ENCODE measurements around the gene RASSF8. TPM values are rescaled to one million over a fixed set of nuclear protein-coding genes. Genes with fewer than 3 reads are reported as not detected.

RASSF8 gene
- total RNA-seq, 1 experiment from 2014 or later = not detected

- peak; percentile 53 for DNase-seq (ENCODE audit: low spot score)
These were observed 70.7 kb downstream of the RASSF8 start for GRCh38 chr12:26028953-26029735.

GRCh38 chr12:26029736-26030022 lies 71.2 kb downstream of the RASSF8 start:
- no peak for DNase-seq (ENCODE audit: low spot score)

DNA sequence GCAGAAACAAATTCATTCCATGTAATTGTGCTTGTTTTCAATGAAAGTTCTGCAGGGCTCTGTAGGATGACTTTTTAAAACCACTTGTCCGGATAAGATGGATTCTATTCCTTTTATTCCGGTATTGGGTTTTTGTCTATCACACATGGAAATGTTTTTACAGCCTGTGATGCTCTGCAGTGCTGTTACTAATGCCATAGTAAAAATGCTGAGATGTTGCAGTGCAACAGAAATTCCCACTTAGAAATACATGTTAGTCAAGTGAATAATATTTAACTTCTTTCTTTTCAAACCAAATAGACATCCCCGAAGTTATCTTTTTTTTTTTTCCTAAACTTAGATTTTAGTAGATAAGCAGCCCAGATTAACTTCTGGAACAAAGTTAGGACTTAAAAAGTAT lies 71.9 kb downstream of the RASSF8 start:
- DNase-seq (ENCODE audit: low spot score) = no peak

- no peak for DNase-seq (ENCODE audit: low spot score)
These were observed 72.8 kb downstream of the RASSF8 start for GRCh38 chr12:26031318-26031717.

DNA sequence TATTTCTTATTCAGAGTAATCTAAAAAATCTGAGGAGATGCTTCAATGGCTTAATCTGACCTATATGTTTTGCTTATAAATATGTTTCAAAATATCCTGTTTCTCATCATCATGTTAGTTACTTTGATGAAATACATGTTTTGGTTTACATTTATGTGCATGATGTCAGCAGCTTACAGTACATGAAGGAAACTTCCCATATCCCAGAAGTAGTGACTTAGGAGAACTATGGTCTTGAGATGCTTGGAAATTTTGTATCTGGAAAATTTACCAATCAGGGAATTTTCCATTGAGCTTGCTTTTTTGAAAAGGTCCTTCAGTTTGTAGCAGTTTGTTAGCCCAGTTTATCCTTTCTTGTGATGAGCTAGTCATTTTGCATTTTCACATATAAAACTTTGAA lies 73.3 kb downstream of the RASSF8 start:
- DNase-seq (ENCODE audit: low spot score) = no peak

- DNase-seq (ENCODE audit: low spot score) = no peak
These were observed 73.8 kb downstream of the RASSF8 start for GRCh38 chr12:26032290-26032689.

GRCh38 chr12:26032719-26033241 lies 74.3 kb downstream of the RASSF8 start:
- DNase-seq (ENCODE audit: low spot score) = peak; percentile 35

DNA sequence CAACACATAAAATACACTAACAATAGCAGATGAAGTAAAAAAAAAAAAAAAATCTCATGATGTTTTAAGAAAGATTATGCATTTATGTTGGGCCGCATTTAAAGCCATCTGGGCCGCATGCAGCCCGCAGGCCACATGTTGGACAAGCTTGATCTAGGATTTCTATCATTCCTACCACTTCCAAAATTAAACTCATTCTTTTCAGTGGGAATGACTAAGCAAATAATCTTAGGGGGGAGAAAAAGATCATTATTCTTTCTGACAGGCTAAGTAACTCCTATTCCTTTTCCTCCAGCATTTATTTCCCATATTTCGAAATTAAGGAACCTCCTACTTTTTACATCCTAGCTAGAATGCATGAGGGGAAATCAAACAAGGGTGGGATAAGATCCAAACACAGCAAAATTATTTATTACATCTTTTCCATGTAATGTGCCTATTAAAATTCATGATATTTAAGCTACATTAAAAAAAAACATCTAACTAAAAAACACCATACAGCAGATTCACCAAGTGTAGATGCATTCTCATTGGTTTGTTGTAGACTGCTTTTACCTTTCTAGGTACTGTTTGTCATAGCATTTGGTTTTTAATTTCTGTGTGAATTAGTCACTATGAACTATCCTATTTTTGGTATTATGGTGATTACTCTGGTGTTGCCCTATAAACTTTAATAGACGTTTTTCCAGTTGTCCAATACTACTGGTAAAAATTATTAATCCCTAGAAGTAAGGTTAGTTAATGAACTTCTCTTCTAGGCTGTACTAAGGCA lies 76.1 kb downstream of the RASSF8 start:
- DNase-seq (ENCODE audit: low spot score) = no peak

DNA sequence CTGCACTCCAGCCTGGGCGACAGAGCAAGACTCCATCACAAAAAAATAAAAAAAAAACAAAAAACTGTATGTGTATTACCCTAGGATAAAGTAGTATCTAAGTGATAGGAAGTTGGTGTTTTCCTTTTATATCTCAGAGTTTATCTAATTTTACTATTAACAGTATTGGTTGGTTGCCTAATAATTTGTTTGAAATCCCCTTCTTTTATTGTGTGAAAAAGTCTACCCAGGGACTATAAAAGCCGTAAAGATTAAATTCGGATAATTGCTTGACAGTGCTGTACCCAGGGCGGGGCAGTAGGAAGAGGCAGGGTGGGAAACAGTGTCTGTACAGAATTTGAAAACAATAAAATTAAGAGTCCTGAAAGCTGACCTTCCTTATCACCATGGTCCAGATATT lies 78.4 kb downstream of the RASSF8 start:
- no peak for DNase-seq (ENCODE audit: low spot score)

GRCh38 chr12:26037615-26038220 lies 79.2 kb downstream of the RASSF8 start:
- no peak for DNase-seq (ENCODE audit: low spot score)

DNA sequence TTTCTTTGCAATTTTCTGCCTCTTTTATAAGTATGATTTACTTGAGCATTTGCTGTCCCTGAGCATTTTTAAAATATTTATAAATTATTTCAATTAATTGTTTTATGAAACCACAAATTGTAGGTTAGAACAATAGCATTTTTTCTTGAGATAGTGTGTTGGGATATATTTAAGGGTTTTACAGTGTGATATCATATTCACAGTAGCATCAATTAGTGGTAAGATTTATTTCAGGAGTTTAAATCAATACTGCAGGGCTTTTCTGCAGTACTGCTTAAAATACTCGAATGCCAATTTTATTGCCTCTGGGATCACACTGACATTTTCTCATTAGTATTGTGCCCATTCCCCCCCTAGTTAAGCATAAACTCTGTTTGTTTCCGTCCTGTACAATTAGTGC lies 84.2 kb downstream of the RASSF8 start:
- DNase-seq (ENCODE audit: low spot score) = no peak

DNA sequence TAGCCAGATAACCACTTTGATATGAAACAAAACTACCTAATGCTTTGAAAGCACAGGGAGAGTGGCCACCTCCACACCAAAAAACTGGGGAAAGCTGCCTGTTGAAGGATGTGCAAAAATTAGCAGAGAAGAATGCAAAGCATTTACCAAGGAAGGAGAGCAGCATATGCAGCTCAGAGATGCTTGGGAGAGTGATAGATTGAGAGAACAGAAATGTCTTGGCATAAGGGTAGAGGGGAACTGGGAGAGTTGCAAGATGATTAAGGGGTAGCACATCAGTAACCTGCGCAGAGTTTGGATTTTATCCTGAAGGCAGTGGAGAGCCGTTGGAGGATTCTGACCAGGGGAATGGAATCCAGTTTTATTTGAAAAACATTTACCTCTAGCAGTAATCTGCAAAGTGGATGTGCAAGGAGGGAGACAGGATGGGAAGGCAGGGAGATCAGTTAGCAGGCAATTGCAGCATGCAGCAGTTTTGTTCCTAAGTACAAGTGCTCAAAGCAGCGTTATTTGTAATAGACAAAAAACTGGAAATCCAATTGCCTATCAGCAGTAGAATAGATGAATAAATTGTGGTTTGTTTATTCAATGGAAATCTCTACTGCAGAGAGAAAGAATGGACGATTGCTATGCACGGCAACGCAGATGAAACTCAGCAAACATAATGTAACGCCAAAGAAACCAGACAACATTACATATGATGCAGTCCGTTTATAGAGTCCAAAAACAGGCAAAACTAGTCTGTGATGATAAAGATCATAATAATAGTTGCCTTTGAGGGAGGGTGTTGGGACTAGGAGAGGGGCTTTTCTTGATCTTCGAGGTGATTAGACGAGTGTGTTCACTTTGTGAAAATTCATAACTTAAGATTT lies 84.9 kb downstream of the RASSF8 start:
- peak; percentile 23 for DNase-seq (ENCODE audit: low spot score)

DNA sequence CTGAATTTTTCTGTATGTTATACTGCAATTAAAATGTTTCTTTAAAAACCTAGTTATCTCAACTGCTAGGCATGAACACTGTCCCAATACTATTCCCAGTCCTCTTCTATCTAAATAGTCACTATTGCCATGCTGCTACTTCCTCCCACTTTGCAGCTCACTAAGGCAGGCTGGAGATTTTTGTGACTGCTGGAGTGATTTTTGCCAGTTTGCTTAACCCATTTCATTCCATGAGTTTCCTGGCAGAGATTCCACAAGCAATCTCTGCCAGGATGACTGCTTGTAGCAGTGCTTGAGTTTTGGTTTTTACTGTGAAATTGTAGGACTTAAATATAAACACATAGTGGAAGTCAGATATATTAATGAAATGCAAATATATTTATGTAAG lies 85.5 kb downstream of the RASSF8 start:
- DNase-seq (ENCODE audit: low spot score) = no peak

- DNase-seq (ENCODE audit: low spot score) = no peak
These were observed 86.1 kb downstream of the RASSF8 start for GRCh38 chr12:26044592-26044991.

DNA sequence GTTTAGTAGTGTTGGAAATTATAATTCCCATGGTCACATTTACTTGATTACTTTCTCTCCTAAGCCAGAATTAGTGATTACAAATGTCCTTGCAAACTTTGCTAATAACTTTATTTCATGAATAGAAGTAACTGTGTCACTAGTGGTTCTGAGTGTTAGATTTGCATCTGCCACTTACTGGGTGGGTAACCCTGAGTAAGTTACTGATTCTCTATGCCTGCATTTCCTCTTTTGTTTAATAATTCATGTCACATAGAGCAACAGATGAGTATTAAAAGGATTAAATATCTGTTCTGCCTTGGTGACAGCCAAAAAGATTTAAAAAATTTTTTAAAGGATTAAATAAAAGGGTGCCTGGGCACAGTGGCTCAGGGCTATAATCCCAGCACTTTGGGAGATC lies 87.7 kb downstream of the RASSF8 start:
- no peak for DNase-seq (ENCODE audit: low spot score)

DNA sequence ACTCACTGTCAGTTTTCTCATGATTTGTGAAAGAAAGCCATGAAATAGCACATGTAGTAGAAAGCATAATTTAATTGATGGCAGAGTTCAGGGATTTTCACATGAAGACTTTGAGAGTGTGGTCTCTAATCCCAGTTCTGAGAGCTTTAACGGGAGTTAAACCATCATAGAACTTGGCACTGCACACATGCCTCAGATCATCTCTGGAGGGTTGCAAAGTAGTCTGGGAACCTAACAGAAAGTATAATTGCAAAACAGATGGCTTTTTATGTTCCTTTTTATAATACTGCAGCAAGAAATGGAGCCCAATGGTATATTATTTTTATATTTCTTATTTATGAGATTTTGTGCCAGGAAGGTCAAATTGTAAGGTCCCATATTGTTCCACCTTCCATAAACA lies 88.4 kb downstream of the RASSF8 start:
- DNase-seq (ENCODE audit: low spot score) = no peak

- DNase-seq (ENCODE audit: low spot score) = no peak
These were observed 89.1 kb downstream of the RASSF8 start for GRCh38 chr12:26047401-26048226.

DNA sequence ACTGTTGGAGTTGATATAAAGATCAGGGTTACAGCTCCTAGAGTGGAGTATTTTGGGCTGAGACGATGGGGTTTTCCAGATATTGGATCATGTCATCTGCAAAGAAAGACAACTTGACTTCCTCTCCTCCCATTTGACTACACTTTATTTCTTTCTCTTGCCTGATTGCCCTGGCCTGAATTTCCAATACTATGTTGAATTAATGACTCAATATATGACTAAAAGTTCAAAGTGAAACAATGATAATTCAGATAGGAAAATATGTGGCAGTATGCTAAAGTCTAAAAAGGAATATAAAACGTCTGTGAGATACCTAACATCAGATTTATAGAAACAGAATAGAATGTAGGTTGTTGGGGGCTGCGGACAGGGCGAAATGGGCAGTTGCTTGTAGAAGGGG lies 94.2 kb downstream of the RASSF8 start:
- DNase-seq (ENCODE audit: low spot score) = no peak

- DNase-seq (ENCODE audit: low spot score) = no peak
These were observed 95.9 kb downstream of the RASSF8 start for GRCh38 chr12:26054383-26054782.

- DNase-seq (ENCODE audit: low spot score) = no peak
These were observed 96.6 kb downstream of the RASSF8 start for GRCh38 chr12:26055087-26055486.

DNA sequence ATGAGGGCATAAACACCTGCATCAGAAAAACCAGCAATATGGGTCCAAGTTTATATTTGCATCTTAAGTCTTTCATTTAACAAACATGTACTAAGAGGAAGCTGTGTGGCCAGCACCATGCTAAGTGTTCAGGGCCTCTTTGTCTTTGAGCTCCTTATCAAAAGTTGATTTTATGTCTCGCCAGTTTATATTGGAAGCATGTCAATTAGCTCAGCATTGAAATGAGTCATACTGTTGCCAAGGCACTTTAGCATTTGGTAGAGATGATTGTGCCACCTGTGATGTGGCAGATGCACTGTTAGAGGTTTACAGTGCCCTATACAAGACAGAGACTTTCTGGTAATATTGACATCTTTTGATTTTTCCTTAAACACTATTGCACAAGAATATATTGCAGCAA lies 97.9 kb downstream of the RASSF8 start:
- DNase-seq (ENCODE audit: low spot score) = peak; percentile 85
